OCI-LY3 (cell line): ENCODE data around the gene PTGS2.

Experiments
- EZH2phosphoT487 ChIP-seq: fragments of 200-600 bp; shearing (Covaris generic); IDR thresholded peaks from 2 replicates; pipeline ENCODE4 v1.6.1; 2018; ENCODE audit warnings: antibody characterized with exemption, mixed run types, low read depth
- TF ChIP-seq, protein P1 (sequence below): fragments of 200-600, 300-600 bp; sonication (generic); IDR thresholded peaks from 2 replicates; pipeline ENCODE4 v1.5.1; 2014; ENCODE audit warnings: antibody characterized with exemption, low read length, low read depth

DNA sequence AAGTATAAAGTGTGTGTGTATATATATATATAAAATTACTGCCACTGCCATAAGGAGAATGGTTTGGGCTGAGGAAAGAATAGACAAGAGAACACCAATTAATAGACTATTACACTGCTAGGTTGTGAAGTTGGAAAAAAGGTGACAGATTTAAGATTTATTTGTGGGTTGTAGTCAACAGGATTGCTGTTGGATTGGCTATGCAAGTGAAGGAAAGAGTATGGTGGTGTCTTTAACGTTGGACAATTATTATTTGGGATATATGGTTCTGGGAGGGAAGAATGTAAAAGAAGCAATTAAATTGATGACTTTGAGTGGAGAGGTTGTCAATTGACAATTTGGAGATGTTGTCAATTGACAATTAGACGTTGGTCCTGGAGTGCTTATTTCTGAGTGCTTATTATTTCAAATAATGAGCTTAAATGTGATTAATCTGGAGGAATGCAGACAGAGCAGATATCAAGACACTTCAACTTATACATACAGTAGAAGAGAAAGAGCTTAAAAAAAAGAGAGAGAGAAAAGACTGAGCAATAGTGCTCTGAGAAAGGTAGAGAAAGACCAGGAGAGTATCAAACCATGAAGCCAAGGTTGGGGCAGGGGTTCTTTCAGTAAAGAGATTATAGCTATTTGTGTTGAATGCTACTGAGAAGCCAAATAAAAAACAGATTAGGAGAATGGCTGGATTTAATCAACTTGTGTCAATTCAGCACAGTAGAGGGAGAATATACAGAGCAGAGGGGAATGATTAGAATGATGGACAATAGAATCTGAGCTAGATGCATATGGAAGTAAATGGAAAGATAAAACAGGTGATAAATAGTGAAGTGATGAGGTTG, 9.7 kb downstream of the PTGS2 start:
- TF ChIP-seq, protein P1, sequence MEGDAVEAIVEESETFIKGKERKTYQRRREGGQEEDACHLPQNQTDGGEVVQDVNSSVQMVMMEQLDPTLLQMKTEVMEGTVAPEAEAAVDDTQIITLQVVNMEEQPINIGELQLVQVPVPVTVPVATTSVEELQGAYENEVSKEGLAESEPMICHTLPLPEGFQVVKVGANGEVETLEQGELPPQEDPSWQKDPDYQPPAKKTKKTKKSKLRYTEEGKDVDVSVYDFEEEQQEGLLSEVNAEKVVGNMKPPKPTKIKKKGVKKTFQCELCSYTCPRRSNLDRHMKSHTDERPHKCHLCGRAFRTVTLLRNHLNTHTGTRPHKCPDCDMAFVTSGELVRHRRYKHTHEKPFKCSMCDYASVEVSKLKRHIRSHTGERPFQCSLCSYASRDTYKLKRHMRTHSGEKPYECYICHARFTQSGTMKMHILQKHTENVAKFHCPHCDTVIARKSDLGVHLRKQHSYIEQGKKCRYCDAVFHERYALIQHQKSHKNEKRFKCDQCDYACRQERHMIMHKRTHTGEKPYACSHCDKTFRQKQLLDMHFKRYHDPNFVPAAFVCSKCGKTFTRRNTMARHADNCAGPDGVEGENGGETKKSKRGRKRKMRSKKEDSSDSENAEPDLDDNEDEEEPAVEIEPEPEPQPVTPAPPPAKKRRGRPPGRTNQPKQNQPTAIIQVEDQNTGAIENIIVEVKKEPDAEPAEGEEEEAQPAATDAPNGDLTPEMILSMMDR, result no peak
- no peak for TF ChIP-seq EZH2phosphoT487
